GM12872 (cell line): ENCODE results near the gene C1orf116.

Source experiments
- CTCF ChIP-seq: IDR thresholded peaks from 3 replicates; pipeline ENCODE4 v1.5.1; 2011; ENCODE audit warnings: low read depth, mild to moderate bottlenecking, low read length, moderate library complexity; ENCODE audit not compliant: insufficient read depth

Gene C1orf116

GRCh38 chr1:207051191-207051943 is 18.8 kb upstream of the C1orf116 start, which contains the start of gene YOD1:
Gene YOD1, minus strand, starts transcription at chr1:207051208. Its CDS starts 178 bp downstream, at chr1:207051030.
- TF ChIP-seq CTCF: no peak

- TF ChIP-seq CTCF: no peak
Measured at GRCh38 chr1:207050480-207051190, 18.1 kb upstream of the C1orf116 start.

GRCh38 chr1:207049974-207050391 is 17.4 kb upstream of the C1orf116 start:
- peak; percentile 78 for TF ChIP-seq CTCF

GRCh38 chr1:207049514-207049913 is 17.0 kb upstream of the C1orf116 start:
- no peak for TF ChIP-seq CTCF

- TF ChIP-seq CTCF: no peak
Measured at GRCh38 chr1:207049054-207049453, 16.5 kb upstream of the C1orf116 start.

GRCh38 chr1:207048041-207048440 is 15.5 kb upstream of the C1orf116 start:
- no peak for TF ChIP-seq CTCF

GRCh38 chr1:207047505-207047904 is 14.9 kb upstream of the C1orf116 start:
- no peak for TF ChIP-seq CTCF
